Stimulated activated CD8-positive, alpha-beta memory T cell treated with anti-CD3 and anti-CD28 coated beads, Interleukin-15, amount 100 ng/mL, for 4 hours (primary cell): Measurements from ENCODE around the gene NDUFB3.
"Not testable (repeated sequence)": the region's sequence is repeated elsewhere in the genome, so short reads cannot be mapped to it uniquely, and the experiment has no call there.

Source experiments
- DNase-seq, 2 donors: peaks; one replicate each; pipeline ENCODE4 v3.0.0-alpha.2; 2020; ENCODE audit warnings: low read depth in 2 of 2

Gene NDUFB3

GRCh38 chr2:201090574-201090973, 18.8 kb downstream of the NDUFB3 start:
- no peak for DNase-seq

- DNase-seq, result no peak
Observed at GRCh38 chr2:201093573-201093972, 21.8 kb downstream of the NDUFB3 start.

- no peak for DNase-seq
Observed at GRCh38 chr2:201100497-201100896, 28.7 kb downstream of the NDUFB3 start.

GRCh38 chr2:201105759-201106158, 34.0 kb downstream of the NDUFB3 start:
- DNase-seq, result no peak

GRCh38 chr2:201107624-201108023, 35.8 kb downstream of the NDUFB3 start:
- DNase-seq, result no peak

- DNase-seq, result no peak
Observed at GRCh38 chr2:201108341-201108740, 36.5 kb downstream of the NDUFB3 start.

- DNase-seq, result no peak
Observed at GRCh38 chr2:201109186-201109585, 37.4 kb downstream of the NDUFB3 start.

GRCh38 chr2:201110615-201111014, 38.8 kb downstream of the NDUFB3 start:
- no peak for DNase-seq

- no peak for DNase-seq
Observed at GRCh38 chr2:201111096-201111495, 39.3 kb downstream of the NDUFB3 start.

GRCh38 chr2:201114350-201114749, 42.5 kb downstream of the NDUFB3 start:
- no peak for DNase-seq

GRCh38 chr2:201114846-201115245, 43.0 kb downstream of the NDUFB3 start:
- DNase-seq, result no peak

GRCh38 chr2:201116115-201116958, 44.5 kb downstream of the NDUFB3 start, which contains the start of gene CFLAR:
Gene CFLAR (plus strand): TSS chr2:201116164. CDS start chr2:201129866, 13,702 bp downstream.
- DNase-seq, result peak; percentile 64 to 75

GRCh38 chr2:201116959-201117734, 45.3 kb downstream of the NDUFB3 start:
- no peak for DNase-seq

- DNase-seq, result not testable (repeated sequence)
Observed at GRCh38 chr2:201117735-201118094, 45.9 kb downstream of the NDUFB3 start.

- DNase-seq, result peak; percentile 71 to 80
Observed at GRCh38 chr2:201118121-201118960, 46.5 kb downstream of the NDUFB3 start.

- DNase-seq, result no peak
Observed at GRCh38 chr2:201118961-201119854, 47.4 kb downstream of the NDUFB3 start.

- no peak for DNase-seq
Observed at GRCh38 chr2:201122276-201122675, 50.5 kb downstream of the NDUFB3 start.

- DNase-seq, result no peak
Observed at GRCh38 chr2:201126308-201127151, 54.7 kb downstream of the NDUFB3 start.

GRCh38 chr2:201127152-201127511, 55.3 kb downstream of the NDUFB3 start:
- DNase-seq, result no peak

- DNase-seq, result no peak
Observed at GRCh38 chr2:201127570-201127969, 55.8 kb downstream of the NDUFB3 start.
